ENCODE measurements around the gene ECE2.
"Not testable (repeated sequence)": the region's sequence is repeated elsewhere in the genome, so short reads cannot be mapped to it uniquely, and the experiment has no call there.

The ECE2 gene

GRCh38 chr3:184336547-184337398, 61.0 kb downstream of the ECE2 start:
- no peak for DNase-seq (ENCODE audit: low spot score)

DNA sequence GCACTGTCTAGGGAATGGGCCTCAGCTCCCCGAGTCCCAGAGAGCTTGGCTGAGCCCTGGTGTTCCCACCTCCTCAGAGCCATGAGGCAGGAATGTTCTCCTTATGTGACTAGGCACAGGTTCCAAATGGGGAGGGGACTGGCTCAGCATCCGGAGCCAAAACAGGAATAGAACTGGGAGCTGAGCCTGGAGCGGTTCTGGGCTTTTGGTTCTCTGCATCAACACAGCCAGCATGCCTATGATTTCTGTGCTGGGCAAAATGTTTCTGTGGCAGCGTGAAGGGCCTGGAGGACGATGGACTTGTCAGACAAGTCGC, 61.5 kb downstream of the ECE2 start, which contains the start of gene FAM131A:
Gene FAM131A, plus strand, starts transcription at position 202 of the 316 bp plus-strand sequence. Its CDS starts 31 bp downstream, at position 233.
- DNase-seq (ENCODE audit: low spot score): no peak

DNA sequence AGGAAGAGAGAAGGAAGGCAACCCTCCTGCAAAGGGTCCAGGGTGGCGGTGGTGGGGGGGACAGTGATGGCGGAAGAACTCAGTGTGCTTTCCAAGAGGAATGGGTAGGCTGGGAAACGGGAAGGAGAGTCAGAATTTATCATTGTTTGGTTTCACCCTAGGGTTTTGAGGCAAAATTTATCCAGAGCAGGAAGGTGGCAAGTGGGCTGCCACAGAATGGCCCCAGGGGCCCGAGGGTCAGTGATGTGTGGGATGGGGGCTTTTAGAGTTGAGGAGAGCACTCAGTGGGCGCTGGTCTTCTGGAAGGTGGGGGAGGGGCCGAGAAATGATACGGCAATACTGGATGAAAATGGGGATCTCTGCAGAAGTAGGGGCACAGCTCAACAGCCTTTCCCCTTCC, 62.2 kb downstream of the ECE2 start:
- DNase-seq (ENCODE audit: low spot score): no peak

DNA sequence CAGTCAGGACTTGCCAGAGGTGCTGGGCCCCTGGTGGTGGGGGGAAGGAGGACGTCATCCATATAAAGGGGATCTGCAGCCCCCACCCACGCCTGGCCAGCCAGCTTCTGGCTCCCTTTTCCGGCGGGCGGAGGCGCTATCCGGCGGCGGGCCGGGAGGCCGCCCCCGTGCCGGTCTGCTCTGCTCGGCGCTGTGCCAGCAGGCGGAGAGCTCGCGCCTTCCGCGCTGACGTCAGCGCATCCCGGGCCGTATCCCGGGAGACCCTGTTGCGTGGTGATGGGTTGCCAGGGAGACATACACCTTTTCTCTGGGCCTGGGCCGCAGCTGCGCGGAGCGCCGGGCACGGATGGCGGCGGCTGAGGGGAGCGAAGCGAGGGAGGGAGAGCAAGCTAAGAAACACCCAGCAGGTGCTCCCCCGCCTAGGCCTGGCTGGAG, 62.7 kb downstream of the ECE2 start:
- DNase-seq (ENCODE audit: low spot score): no peak

GRCh38 chr3:184339001-184339400, 63.2 kb downstream of the ECE2 start:
- no peak for DNase-seq (ENCODE audit: low spot score)

DNA sequence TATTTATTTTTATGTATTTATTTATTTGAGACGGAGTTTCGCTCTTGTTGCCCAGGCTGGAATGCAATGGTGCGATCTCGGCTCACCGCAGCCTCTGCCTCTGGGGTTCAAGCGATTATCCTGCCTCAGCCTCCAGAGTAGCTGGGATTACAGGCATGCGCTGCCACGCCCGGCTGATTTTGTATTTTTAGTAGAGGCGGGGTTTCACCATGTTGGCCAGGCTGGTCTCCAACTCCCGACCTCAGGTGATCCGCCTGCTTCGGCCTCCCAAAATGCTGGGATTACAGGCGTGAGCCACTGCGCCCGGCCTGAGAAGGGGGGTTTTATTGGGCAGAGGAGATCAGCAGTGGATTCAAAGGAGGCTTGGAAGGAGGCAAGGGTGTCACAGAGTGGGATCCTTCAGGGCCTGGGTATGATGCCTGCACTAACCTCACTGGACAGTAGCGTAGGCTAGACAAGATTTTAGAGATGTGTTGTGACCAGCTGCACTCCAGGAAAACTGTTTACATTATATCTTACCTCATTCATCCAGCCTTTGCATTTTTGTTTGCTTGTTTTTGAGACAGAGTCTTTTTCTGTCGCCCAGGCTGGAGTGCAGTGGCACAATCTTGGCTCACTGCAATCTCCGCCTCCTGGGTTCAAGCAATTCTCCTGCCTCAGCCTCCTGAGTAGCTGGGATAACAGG, 63.8 kb downstream of the ECE2 start:
- not testable (repeated sequence) for DNase-seq (ENCODE audit: low spot score)

- DNase-seq (ENCODE audit: low spot score): no peak
Observed at GRCh38 chr3:184341925-184342324, 66.1 kb downstream of the ECE2 start.

Measured in CD4-positive, alpha-beta T cell treated with Interleukin-6 at 100 ng/mL for 8 hours (primary cell).